Psoas muscle (tissue), 8 donors: ENCODE measurements around the gene ITPR2. TPM values are rescaled to one million over a fixed set of nuclear protein-coding genes. Genes with fewer than 3 reads are reported as not detected.
"Not testable (repeated sequence)": the region's sequence is repeated elsewhere in the genome, so short reads cannot be mapped to it uniquely, and the experiment has no call there.

Experiments
- ATAC-seq, 4 donors: fragments of 200-7000 bp; cut with Tn5 transposase; one replicate each; pipeline ENCODE4 v1.9.1; 2020; ENCODE audit warnings: moderate library complexity in 3 of 4, mild to moderate bottlenecking in 2 of 4
- DNase-seq, 2 donors: peaks; one replicate each; pipeline ENCODE4 v3.0.0-alpha.2; 2020
- H3K27ac ChIP-seq: fragments of 200-600 bp; one replicate; pipeline ENCODE4 v1.8.0; 2022
- H3K27me3 ChIP-seq, 3 donors: fragments of 200-600 bp in 1 of 3; one replicate each; pipeline versions ENCODE4 v1.6.1 to v1.8.0; 2013 to 2022; ENCODE audit warnings: low read length in 2 of 3, mild to moderate bottlenecking in 2 of 3, moderate library complexity in 1 of 3; ENCODE audit not compliant: insufficient read depth in 3 of 3
- H3K36me3 ChIP-seq, 2 donors: fragments of 200-600 bp in 1 of 2; one replicate each; pipeline versions ENCODE4 v1.6.1 to v1.8.0; 2013 to 2022; ENCODE audit warnings: low read depth in 1 of 2, mild to moderate bottlenecking in 1 of 2, moderate library complexity in 1 of 2; ENCODE audit not compliant: insufficient read depth in 1 of 2
- H3K4me1 ChIP-seq: fragments of 200-600 bp; one replicate; pipeline ENCODE4 v1.8.0; 2022
- H3K4me3 ChIP-seq: fragments of 200-600 bp; one replicate; pipeline ENCODE4 v1.8.0; 2022; ENCODE audit warnings: mild to moderate bottlenecking
- H3K9me3 ChIP-seq: fragments of 200-600 bp; one replicate; pipeline ENCODE4 v1.8.0; 2022
- CTCF ChIP-seq: fragments of 200-600 bp; IDR thresholded peaks from one replicate; pipeline ENCODE4 v1.8.0; 2022; ENCODE audit warnings: antibody characterized with exemption
- WGBS, 3 donors: extraction: QIAGEN DNeasy Blood & Tissue Kit; methylation state at CpG; one replicate each; pipeline versions ENCODE4 v1.1.6 to v1.1.7; 2013; 5-methylcytosine and 5-hydroxymethylcytosine counted together
- intact Hi-C, 2 donors: fragments of 100-400 bp; cut with DNase I; formaldehyde crosslinking; loops; one replicate each; pipeline versions ENCODE4 v1.11.0 to v1.14.2; 2022
- polyA plus RNA-seq, 3 donors: library from polyadenylated mRNA; stranded (reverse); fragments of 200-250 nt; gene quantifications; one replicate each; pipeline ENCODE4 v1.2.3, GENCODE V29; 2013
- total RNA-seq, 4 donors: library from RNA; stranded (reverse); fragmentation: NEBNext Ultra II Directional in 2 of 4; extraction: Animal tissue kit (Norgen Biotek cat#: 25700) in 2 of 4; gene quantifications; one replicate each; pipeline versions ENCODE4 v1.2.1 to v1.2.4, GENCODE V29; 2021 to 2023
- donor health status: healthy with polysubstance abuse.
- donor health status: DM: no; HTN: no; CAD: no; lungs with moderate emphysema.
- donor health status: Bipolar disorder and iron deficiency.
- donor health status: healthy.
- donor health status: DM: yes; HTN: yes; CAD: no.
- donor health status: DM: no; HTN: no; CAD: no.
- donor health status: DM: no; HTN: no; CAD: no.
- donor health status: DM: yes; HTN: yes; CAD: no.

The ITPR2 gene
- total and polyA plus RNA-seq, 7 donors, result 0.86 to 10.3 (median 6.1) TPM

GRCh38 chr12:26610774-26611173 lies 222.2 kb downstream of the ITPR2 start:
- TF ChIP-seq CTCF, result no peak
- H3K27me3 ChIP-seq, result no peaks in the 10 kb centered on the region
- ATAC-seq (no peak), DNase-seq (no peak)
- no peaks in the 10 kb centered on the region for H3K9me3 ChIP-seq
- no peaks in the 10 kb centered on the region for H3K4me1 ChIP-seq
- H3K4me3 ChIP-seq, result no peak overlapping the region
- H3K36me3 ChIP-seq, result peaks cover 0 to 2% of the 10 kb centered on the region in 2 donors
- H3K27ac ChIP-seq, result no peak overlapping the region
- intact Hi-C loops, result no loop called here
- 93 to 95% (median 93%) methylated on average over 8 of the region's 8 CpGs for WGBS, 3 donors

DNA sequence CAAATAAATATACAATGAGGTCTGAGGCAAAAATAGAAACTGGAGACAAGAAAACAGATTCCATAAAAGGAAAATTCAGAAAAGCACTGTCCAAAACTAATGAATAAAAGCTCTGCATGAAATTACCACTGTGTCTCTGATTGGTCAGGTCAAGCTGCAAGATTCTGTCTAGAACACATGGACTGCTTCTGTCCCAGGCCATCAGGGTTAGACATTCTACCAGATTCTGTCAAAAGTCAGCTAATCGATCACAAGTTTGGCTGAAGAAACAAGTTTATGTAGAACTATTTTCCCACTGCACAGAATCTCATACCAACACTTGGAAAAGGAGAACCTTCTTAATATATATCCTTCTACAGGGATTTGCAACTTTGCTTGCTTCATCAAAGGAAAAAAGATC lies 223.0 kb downstream of the ITPR2 start:
- no peaks in the 10 kb centered on the region for H3K27me3 ChIP-seq
- no peak overlapping the region for H3K4me3 ChIP-seq
- WGBS, 3 donors, result 56 to 79% (median 60%) methylated on average over 1 of the region's 1 CpG
- intact Hi-C loops, result no loop called here
- H3K36me3 ChIP-seq, result peaks cover 0 to 2% of the 10 kb centered on the region in 2 donors
- H3K27ac ChIP-seq, result no peak overlapping the region
- no peak for ATAC-seq
- no peak for DNase-seq
- H3K4me1 ChIP-seq, result no peaks in the 10 kb centered on the region
- no peaks in the 10 kb centered on the region for H3K9me3 ChIP-seq
- no peak for TF ChIP-seq CTCF

- H3K9me3 ChIP-seq, result no peaks in the 10 kb centered on the region
- H3K4me3 ChIP-seq, result no peak overlapping the region
- H3K27me3 ChIP-seq, result no peaks in the 10 kb centered on the region
- ATAC-seq (no peak), DNase-seq (no peak)
- peaks cover 0 to 2% of the 10 kb centered on the region in 2 donors for H3K36me3 ChIP-seq
- intact Hi-C loops, result no loop called here
- no peak overlapping the region for H3K27ac ChIP-seq
- WGBS, 3 donors, result 85 to 98% (median 89%) methylated on average over 2 of the region's 2 CpGs
- no peak for TF ChIP-seq CTCF
- no peaks in the 10 kb centered on the region for H3K4me1 ChIP-seq
Observed at GRCh38 chr12:26608706-26609105, 224.3 kb downstream of the ITPR2 start.

GRCh38 chr12:26608273-26608672 lies 224.7 kb downstream of the ITPR2 start:
- ATAC-seq (no peak), DNase-seq (no peak)
- Histone ChIP-seq H3K27me3 (no peaks in the 10 kb centered on the region), H3K36me3 (no peaks in the 10 kb centered on the region), H3K4me3 (no peak overlapping the region), H3K9me3 (no peaks in the 10 kb centered on the region), H3K4me1 (no peaks in the 10 kb centered on the region), H3K27ac (no peak overlapping the region)
- TF ChIP-seq CTCF, result no peak
- intact Hi-C loops, result no loop called here
- WGBS, 3 donors, result 95 to 98% (median 97%) methylated on average over 12 of the region's 12 CpGs

DNA sequence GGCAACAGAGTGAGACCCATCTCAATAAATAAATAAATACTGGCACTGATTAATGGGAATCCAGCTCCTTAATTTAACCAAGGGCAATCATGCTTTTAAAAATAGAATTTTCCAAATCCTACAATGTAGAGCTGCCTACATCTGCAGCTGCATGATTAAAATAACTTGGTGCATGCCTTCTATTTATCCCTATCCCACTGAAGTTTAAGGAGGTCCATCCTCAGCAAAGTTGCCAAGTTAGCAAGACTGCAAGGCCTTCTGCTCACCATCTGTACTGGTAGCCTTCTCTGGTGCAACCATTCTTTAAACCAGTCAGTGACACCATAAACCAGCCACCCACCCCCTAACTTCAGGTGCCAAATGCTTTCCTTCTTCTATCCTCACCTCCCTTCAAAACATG lies 226.1 kb downstream of the ITPR2 start:
- Histone ChIP-seq H3K27me3 (no peaks in the 10 kb centered on the region), H3K27ac (no peak overlapping the region), H3K4me3 (no peak overlapping the region), H3K4me1 (no peaks in the 10 kb centered on the region), H3K9me3 (no peaks in the 10 kb centered on the region), H3K36me3 (peaks cover 0 to 6% of the 10 kb centered on the region in 2 donors)
- intact Hi-C loops, result no loop called here
- no peak for TF ChIP-seq CTCF
- DNase-seq (no peak), ATAC-seq (no peak)

DNA sequence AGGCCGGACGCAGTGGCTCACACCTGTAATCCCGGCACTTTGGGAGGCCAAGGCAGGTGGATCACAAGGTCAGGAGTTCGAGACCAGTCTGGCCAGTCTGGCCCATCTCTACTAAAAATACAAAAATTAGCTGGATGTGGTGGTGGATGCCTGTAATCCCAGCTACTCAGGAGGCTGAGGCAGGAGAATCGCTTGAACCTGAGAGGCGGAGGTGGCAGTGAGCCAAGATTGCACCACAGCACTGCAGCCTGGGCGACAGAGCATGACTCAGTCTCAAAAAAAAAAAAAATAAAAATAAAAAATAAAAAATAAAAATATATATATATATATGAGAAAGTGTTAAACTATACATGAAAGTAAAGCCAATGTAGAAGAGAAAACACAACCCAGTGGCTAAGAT lies 228.2 kb downstream of the ITPR2 start:
- WGBS, 3 donors, result 94 to 97% (median 96%) methylated on average over 7 of the region's 7 CpGs
- H3K9me3 ChIP-seq, H3K27ac ChIP-seq, intact Hi-C loops, ATAC-seq, DNase-seq, H3K27me3 ChIP-seq, H3K4me3 ChIP-seq, H3K4me1 ChIP-seq: not testable (repeated sequence)
- H3K36me3 ChIP-seq, result peaks cover 0 to 18% of the 10 kb centered on the region in 2 donors
